AG09319 (cell line): ENCODE data around the gene MACF1.
A peak's percentile ranks its signal among the peaks of the same experiment; 100 is the strongest.

ENCODE experiments used
- DNase-seq: peaks from one replicate; pipeline ENCODE4 v3.0.0-alpha.2; 2010; ENCODE audit warnings: low read depth; ENCODE audit errors: extremely low read depth
- TF ChIP-seq, protein P1 (sequence below): IDR thresholded peaks from 2 replicates; pipeline ENCODE4 v1.5.1; 2011; ENCODE audit warnings: low read depth, mild to moderate bottlenecking, inconsistent platforms, low read length, moderate library complexity

Gene MACF1

GRCh38 chr1:39401106-39401505, 196.6 kb downstream of the MACF1 start:
- DNase-seq, result no peak
- TF ChIP-seq, protein P1, sequence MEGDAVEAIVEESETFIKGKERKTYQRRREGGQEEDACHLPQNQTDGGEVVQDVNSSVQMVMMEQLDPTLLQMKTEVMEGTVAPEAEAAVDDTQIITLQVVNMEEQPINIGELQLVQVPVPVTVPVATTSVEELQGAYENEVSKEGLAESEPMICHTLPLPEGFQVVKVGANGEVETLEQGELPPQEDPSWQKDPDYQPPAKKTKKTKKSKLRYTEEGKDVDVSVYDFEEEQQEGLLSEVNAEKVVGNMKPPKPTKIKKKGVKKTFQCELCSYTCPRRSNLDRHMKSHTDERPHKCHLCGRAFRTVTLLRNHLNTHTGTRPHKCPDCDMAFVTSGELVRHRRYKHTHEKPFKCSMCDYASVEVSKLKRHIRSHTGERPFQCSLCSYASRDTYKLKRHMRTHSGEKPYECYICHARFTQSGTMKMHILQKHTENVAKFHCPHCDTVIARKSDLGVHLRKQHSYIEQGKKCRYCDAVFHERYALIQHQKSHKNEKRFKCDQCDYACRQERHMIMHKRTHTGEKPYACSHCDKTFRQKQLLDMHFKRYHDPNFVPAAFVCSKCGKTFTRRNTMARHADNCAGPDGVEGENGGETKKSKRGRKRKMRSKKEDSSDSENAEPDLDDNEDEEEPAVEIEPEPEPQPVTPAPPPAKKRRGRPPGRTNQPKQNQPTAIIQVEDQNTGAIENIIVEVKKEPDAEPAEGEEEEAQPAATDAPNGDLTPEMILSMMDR, result no peak

DNA sequence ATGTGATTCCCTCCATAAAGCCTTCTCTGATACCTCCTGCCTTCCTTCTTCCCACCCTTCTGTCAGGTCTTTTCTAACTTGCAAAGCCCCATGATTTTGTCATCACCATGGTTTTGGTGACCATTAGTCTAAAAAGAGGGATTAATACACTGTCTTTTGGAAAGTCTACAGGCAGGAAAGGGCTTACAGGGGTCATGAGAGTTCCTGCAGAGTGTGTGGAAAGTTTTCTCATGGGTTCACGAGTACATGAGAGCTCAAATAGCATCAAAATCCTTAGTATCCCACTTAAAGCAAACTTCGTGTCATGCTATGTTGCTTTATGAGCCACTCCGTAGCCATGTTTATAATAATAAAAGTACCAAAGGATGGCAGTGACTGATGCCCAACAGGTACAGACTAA, 200.4 kb downstream of the MACF1 start:
- TF ChIP-seq, protein P1, result no peak
- no peak for DNase-seq

GRCh38 chr1:39405358-39405757, 200.9 kb downstream of the MACF1 start:
- TF ChIP-seq, protein P1, result no peak
- DNase-seq, result no peak

DNA sequence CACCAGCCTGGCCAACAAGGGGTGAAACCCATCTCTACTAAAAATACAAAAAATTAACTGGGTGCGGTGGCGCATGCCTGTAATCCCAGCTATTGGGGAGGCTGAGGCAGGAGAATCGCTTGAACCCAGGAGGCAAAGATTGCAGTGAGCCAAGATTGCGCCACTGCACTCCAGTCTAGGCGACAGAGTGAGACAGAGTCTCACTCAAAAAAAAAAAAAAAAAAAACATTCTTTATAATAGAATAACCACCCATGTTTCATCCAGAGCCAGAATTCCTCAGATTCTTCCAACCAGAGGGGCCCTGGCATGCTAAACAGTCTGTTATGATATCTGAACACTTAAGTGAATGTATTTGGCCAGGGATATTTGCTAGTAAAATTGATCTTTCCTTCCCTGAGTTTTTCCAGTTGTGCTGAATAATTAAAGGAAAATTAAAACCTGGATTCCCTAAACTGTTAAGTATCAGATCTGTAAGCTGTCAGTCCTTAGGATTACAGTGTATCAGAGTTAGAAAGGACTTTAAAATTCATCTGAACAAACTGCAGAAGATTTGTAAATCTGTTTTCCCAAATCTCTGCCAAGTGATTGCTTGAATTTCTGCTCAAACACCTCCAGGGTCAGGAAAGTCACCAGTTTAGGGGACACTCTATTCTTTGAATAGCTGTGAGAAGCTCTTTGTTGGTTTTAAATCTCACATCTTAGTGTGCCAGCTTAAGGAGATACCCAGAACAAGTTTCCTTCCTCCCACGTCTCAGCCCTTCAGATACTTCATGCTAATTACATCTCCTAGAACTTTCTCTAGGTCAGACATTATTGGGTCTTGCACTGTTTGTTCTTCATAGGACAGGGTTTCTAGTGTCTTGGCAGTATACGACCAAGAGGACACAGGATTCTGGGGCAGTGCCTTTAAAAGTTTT, 202.3 kb downstream of the MACF1 start:
- DNase-seq, result no peak
- TF ChIP-seq, protein P1, result no peak

DNA sequence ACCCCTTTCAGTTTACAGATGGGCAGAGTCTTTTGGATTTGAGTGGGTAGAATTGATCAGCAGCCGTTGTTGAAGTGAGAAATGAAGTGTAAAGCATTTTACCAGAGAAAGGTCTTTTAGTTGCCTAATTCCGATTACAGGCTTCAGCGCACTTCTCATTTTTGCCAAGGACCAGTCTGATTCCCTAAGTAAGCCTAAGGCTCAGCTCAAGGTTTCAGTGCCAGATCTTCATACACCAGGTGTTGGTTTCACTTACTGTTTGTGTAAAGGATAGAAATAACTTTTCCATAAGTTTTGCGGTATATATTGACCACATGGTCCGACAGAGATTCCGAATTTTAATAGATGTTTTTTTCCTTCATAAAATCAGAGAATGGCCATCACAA, 203.0 kb downstream of the MACF1 start:
- DNase-seq, result no peak
- TF ChIP-seq, protein P1, result no peak

- DNase-seq, result no peak
- TF ChIP-seq, protein P1, result no peak
Observed at GRCh38 chr1:39407896-39408640, 203.6 kb downstream of the MACF1 start.

GRCh38 chr1:39408641-39409054, 204.2 kb downstream of the MACF1 start:
- peak; percentile 93 for DNase-seq
- TF ChIP-seq, protein P1, result no peak
